ENCODE data around the gene BEGAIN.

DNA sequence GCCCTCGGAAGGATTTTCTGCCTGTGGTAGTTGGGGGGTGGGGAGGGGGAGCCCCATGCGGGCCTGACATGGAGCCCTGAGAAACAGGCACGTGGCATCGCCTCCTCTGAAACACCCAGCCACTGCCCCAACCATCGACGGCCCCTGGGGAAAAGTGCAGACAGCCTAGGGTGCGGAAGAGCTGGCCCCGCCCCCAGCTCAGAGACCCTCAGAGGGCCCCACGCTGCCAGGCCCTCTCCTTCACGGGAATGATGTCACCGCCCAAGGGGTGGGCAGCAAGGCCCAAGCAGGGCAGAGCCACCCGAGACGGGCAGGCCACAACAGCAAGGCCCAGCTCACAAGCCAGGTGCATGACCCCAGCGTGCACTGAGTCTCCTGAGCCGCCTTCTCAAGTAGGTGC lies 26.2 kb downstream of the BEGAIN start:
- TF ChIP-seq, protein P1, sequence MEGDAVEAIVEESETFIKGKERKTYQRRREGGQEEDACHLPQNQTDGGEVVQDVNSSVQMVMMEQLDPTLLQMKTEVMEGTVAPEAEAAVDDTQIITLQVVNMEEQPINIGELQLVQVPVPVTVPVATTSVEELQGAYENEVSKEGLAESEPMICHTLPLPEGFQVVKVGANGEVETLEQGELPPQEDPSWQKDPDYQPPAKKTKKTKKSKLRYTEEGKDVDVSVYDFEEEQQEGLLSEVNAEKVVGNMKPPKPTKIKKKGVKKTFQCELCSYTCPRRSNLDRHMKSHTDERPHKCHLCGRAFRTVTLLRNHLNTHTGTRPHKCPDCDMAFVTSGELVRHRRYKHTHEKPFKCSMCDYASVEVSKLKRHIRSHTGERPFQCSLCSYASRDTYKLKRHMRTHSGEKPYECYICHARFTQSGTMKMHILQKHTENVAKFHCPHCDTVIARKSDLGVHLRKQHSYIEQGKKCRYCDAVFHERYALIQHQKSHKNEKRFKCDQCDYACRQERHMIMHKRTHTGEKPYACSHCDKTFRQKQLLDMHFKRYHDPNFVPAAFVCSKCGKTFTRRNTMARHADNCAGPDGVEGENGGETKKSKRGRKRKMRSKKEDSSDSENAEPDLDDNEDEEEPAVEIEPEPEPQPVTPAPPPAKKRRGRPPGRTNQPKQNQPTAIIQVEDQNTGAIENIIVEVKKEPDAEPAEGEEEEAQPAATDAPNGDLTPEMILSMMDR (IDR thresholded peaks at IDR 0.05): no peak
- no peak for TF ChIP-seq POLR2A (IDR thresholded peaks at IDR 0.05)
